HCT116 (cell line): ENCODE results near the gene CAMKK2. TPM values are rescaled to one million over a fixed set of nuclear protein-coding genes. Genes with fewer than 3 reads are reported as not detected.
"Not testable (repeated sequence)": the region's sequence is repeated elsewhere in the genome, so short reads cannot be mapped to it uniquely, and the experiment has no call there.

Experiments
- ATAC-seq: fragments of 200-7000 bp; cut with Tn5 transposase; 2 replicates; pipeline ENCODE4 v1.9.1; 2020; ENCODE audit warnings: mild to moderate bottlenecking, moderate library complexity
- BruUV-seq: library from RNA; stranded (reverse); fragments of 400-500 nt; replicated peaks from 2 replicates; lab custom pipeline; 2021; lab: Mats Ljungman, UMichigan
- CTCF ChIA-PET: fragments of 300-600 bp; sonication (Branson Sonifier 250); formaldehyde crosslinking; loops from one replicate; lab custom pipeline; 2021; ENCODE audit warnings: antibody characterized with exemption; lab: Charles Lee
- POLR2A ChIA-PET: fragments of 300-600, 350-600 bp; sonication (Branson Sonifier 250); formaldehyde crosslinking; loops from one replicate; lab custom pipeline; 2021; ENCODE audit warnings: antibody characterized with exemption; lab: Charles Lee
- RAD21 ChIA-PET, 2 experiments: fragments of 300-600 bp; sonication (Branson Sonifier 250); formaldehyde crosslinking; loops; one replicate each; lab custom pipeline; 2023; ENCODE audit warnings: low total read pairs in 2 of 2; ENCODE audit not compliant: uncharacterized antibody in 2 of 2, unreplicated experiment in 2 of 2, low non-redundant PET in 1 of 2; lab: Charles Lee
- DNase-seq: peaks from one replicate; pipeline ENCODE4 v3.0.0-alpha.2; 2010; ENCODE audit warnings: low read depth, low spot score
- H2AFZ ChIP-seq: fragments of 200-600 bp; shearing (Covaris generic), sonication (generic); 2 replicates; pipeline ENCODE4 v1.6.1; 2017; ENCODE audit warnings: low read depth, mixed run types, mixed read lengths, antibody characterized with exemption, low read length; ENCODE audit not compliant: poor library complexity, severe bottlenecking
- H3K27ac ChIP-seq: 2 replicates; pipeline ENCODE4 v1.5.1; 2012; ENCODE audit warnings: low read depth, low read length
- H3K27me3 ChIP-seq: fragments of 200-600 bp; sonication (generic); 2 replicates; pipeline ENCODE4 v1.6.1; 2016; ENCODE audit warnings: mixed run types, low read length, mixed read lengths; ENCODE audit not compliant: insufficient read depth
- H3K36me3 ChIP-seq, 2 experiments: fragments of 200-500 bp in 1 of 2; fragments of 200-600 bp in 1 of 2; sonication (Bioruptor generic) in 1 of 2; sonication (generic) in 1 of 2; 2 replicates each; pipeline versions ENCODE4 v1.5.1 to v1.6.1; 2014 to 2016; ENCODE audit warnings: low read length in 2 of 2, inconsistent platforms in 1 of 2, mixed read lengths in 1 of 2, mixed run types in 1 of 2; ENCODE audit not compliant: insufficient read depth in 2 of 2, control insufficient read depth in 1 of 2
- H3K4me1 ChIP-seq, 2 experiments: fragments of 200-600 bp in 1 of 2; sonication (generic) in 1 of 2; 2 replicates each; pipeline versions ENCODE4 v1.5.1 to v1.6.1; 2012 to 2017; ENCODE audit warnings: low read length in 2 of 2, inconsistent platforms in 1 of 2, mild to moderate bottlenecking in 1 of 2, mixed read lengths in 1 of 2, mixed run types in 1 of 2, moderate library complexity in 1 of 2; ENCODE audit not compliant: insufficient read depth in 2 of 2, control insufficient read depth in 1 of 2
- H3K4me2 ChIP-seq: fragments of 200-600 bp; sonication (generic); 2 replicates; pipeline ENCODE4 v1.6.1; 2017; ENCODE audit warnings: mixed run types, low read length, mixed read lengths
- H3K4me3 ChIP-seq, 2 experiments: fragments of 200-600 bp in 1 of 2; sonication (generic) in 1 of 2; replicated peaks in 1 of 2; 2 replicates each; pipeline ENCODE4 v1.5.1; 2011 to 2016; ENCODE audit warnings: low read length in 2 of 2, control low read depth in 1 of 2, low read depth in 1 of 2, mild to moderate bottlenecking in 1 of 2, mixed read lengths in 1 of 2, mixed run types in 1 of 2
- H3K79me2 ChIP-seq: fragments of 200-600 bp; sonication (generic); 2 replicates; pipeline ENCODE4 v1.6.1; 2017; ENCODE audit warnings: mild to moderate bottlenecking, mixed run types, low read length, moderate library complexity, mixed read lengths; ENCODE audit not compliant: insufficient read depth
- H3K9ac ChIP-seq: fragments of 200-600 bp; sonication (generic); 2 replicates; pipeline ENCODE4 v1.6.1; 2016; ENCODE audit warnings: low read length, mixed read lengths
- H3K9me2 ChIP-seq: fragments of 200-600 bp; sonication (generic), shearing (Covaris generic); 2 replicates; pipeline ENCODE4 v1.6.1; 2017; ENCODE audit warnings: mixed run types, mild to moderate bottlenecking, moderate library complexity; ENCODE audit not compliant: insufficient read depth
- H3K9me3 ChIP-seq, 2 experiments: fragments of 200-500 bp in 1 of 2; fragments of 200-600 bp in 1 of 2; sonication (Bioruptor generic) in 1 of 2; sonication (generic) in 1 of 2; 2 replicates each; pipeline ENCODE4 v1.6.1; 2014 to 2017; ENCODE audit warnings: low read length in 2 of 2, mixed read lengths in 2 of 2, inconsistent platforms in 1 of 2, low read depth in 1 of 2, mild to moderate bottlenecking in 1 of 2, mixed run types in 1 of 2, moderate library complexity in 1 of 2; ENCODE audit not compliant: control insufficient read depth in 1 of 2, insufficient read depth in 1 of 2
- H4K20me1 ChIP-seq: fragments of 200-600 bp; sonication (generic), shearing (Covaris generic); 2 replicates; pipeline ENCODE4 v1.6.1; 2017; ENCODE audit warnings: mixed run types, mild to moderate bottlenecking, moderate library complexity; ENCODE audit not compliant: insufficient read depth
- CEBPB ChIP-seq: IDR thresholded peaks from 2 replicates; pipeline ENCODE4 v1.6.1; 2012; ENCODE audit warnings: low read depth
- ELF1 ChIP-seq: IDR thresholded peaks from 2 replicates; pipeline ENCODE4 v1.6.1; 2012; ENCODE audit warnings: low read depth, borderline replicate concordance
- EZH2 ChIP-seq: fragments of 200-600 bp; sonication (generic); IDR thresholded peaks from 2 replicates; pipeline ENCODE4 v1.6.1; 2017; ENCODE audit warnings: antibody characterized with exemption, mixed run types
- JUND ChIP-seq: IDR thresholded peaks from 2 replicates; pipeline ENCODE4 v1.6.1; 2012
- POLR2A ChIP-seq: IDR thresholded peaks from 2 replicates; pipeline ENCODE4 v1.7.0; 2011; ENCODE audit warnings: borderline replicate concordance; ENCODE audit not compliant: insufficient read depth, insufficient read length; ENCODE audit errors: extremely low read depth
- SRF ChIP-seq: IDR thresholded peaks from 2 replicates; pipeline ENCODE4 v1.6.1; 2012; ENCODE audit warnings: low read depth
- TCF7L2 ChIP-seq: IDR thresholded peaks from 2 replicates; pipeline ENCODE4 v1.7.0; 2011; ENCODE audit warnings: borderline replicate concordance, inconsistent platforms; ENCODE audit not compliant: insufficient read depth, insufficient read length; ENCODE audit errors: extremely low read depth
- YY1 ChIP-seq: IDR thresholded peaks from 2 replicates; pipeline ENCODE4 v1.6.1; 2011; ENCODE audit warnings: low read length, low read depth, moderate library complexity, mild to moderate bottlenecking; ENCODE audit not compliant: insufficient replicate concordance; ENCODE audit errors: extremely low read depth
- intact Hi-C: fragments of 100-400 bp; cut with micrococcal nuclease; formaldehyde crosslinking; loops from 2 replicates; pipeline ENCODE4 v1.10.0; 2022
- total RNA-seq: library from RNA; stranded (reverse); gene quantifications from one replicate; pipeline ENCODE4 v1.2.1, GENCODE V29; 2021; ENCODE audit not compliant: unreplicated experiment
- TF ChIP-seq, protein P1 (sequence below): IDR thresholded peaks from 2 replicates; pipeline ENCODE4 v1.6.1; 2012; ENCODE audit warnings: low read depth
- TF ChIP-seq, protein P2 (sequence below), 3 experiments: fragments of 200-600 bp in 1 of 3; sonication (generic) in 1 of 3; IDR thresholded peaks in 2 of 3; conservative IDR thresholded peaks in 1 of 3; 2 replicates each; pipeline ENCODE4 v1.5.1; 2012 to 2017; ENCODE audit warnings: low read depth in 2 of 3, low read length in 2 of 3, antibody characterized with exemption in 1 of 3, borderline replicate concordance in 1 of 3, control low read depth in 1 of 3, mild to moderate bottlenecking in 1 of 3, mixed read lengths in 1 of 3, mixed run types in 1 of 3, moderate library complexity in 1 of 3; ENCODE audit not compliant: insufficient read depth in 1 of 3

CAMKK2 gene
- total RNA-seq, 1 experiment from 2014 or later: 33.8 TPM

DNA sequence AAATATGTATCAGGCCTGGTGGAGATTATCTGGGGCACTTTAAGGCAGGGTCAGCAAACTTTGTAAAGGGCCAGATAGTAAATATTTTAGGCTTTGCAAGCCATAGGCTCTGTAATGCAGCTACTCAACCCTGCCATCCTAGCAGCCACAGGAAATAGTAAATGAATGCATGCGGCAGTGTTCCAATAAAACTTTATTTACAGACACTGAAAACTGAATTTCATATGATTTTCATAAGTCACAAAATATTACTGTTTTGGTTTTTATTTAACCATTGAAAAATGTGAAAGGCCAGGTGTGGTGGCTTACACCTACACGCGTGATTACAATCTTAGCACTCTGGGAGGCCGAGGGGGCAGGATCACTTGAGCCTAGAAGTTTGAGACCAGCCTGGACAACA is 3.2 kb upstream of the CAMKK2 start:
- no TSS peak for BruUV-seq
- Histone ChIP-seq H3K4me1 (peaks cover 3 to 19% of the 10 kb centered on the region in 2 experiments), H2AFZ (no peak overlapping the region), H4K20me1 (no peaks in the 10 kb centered on the region), H3K27ac (no peak overlapping the region), H3K79me2 (peaks cover 16% of the 10 kb centered on the region), H3K4me2 (no peak overlapping the region), H3K9me3 (no peaks in the 10 kb centered on the region), H3K36me3 (no peaks in the 10 kb centered on the region), H3K9me2 (no peaks in the 10 kb centered on the region), H3K4me3 (no peak overlapping the region), H3K9ac (no peak overlapping the region), H3K27me3 (no peaks in the 10 kb centered on the region)
- RAD21 ChIA-PET: no interaction called here
- ATAC-seq: no peak
- POLR2A ChIA-PET: no interaction called here
- intact Hi-C loops: loop anchor here (5.0 kb wide), 1 partner anchor 237 kb away; no protein-coding TSS in a partner anchor
- CTCF ChIA-PET: no interaction called here
- TF ChIP-seq CEBPB: no peak
- TF ChIP-seq POLR2A: no peak
- TF ChIP-seq SRF: no peak
- TF ChIP-seq TCF7L2: no peak
- TF ChIP-seq EZH2: no peak
- TF ChIP-seq, protein P1, sequence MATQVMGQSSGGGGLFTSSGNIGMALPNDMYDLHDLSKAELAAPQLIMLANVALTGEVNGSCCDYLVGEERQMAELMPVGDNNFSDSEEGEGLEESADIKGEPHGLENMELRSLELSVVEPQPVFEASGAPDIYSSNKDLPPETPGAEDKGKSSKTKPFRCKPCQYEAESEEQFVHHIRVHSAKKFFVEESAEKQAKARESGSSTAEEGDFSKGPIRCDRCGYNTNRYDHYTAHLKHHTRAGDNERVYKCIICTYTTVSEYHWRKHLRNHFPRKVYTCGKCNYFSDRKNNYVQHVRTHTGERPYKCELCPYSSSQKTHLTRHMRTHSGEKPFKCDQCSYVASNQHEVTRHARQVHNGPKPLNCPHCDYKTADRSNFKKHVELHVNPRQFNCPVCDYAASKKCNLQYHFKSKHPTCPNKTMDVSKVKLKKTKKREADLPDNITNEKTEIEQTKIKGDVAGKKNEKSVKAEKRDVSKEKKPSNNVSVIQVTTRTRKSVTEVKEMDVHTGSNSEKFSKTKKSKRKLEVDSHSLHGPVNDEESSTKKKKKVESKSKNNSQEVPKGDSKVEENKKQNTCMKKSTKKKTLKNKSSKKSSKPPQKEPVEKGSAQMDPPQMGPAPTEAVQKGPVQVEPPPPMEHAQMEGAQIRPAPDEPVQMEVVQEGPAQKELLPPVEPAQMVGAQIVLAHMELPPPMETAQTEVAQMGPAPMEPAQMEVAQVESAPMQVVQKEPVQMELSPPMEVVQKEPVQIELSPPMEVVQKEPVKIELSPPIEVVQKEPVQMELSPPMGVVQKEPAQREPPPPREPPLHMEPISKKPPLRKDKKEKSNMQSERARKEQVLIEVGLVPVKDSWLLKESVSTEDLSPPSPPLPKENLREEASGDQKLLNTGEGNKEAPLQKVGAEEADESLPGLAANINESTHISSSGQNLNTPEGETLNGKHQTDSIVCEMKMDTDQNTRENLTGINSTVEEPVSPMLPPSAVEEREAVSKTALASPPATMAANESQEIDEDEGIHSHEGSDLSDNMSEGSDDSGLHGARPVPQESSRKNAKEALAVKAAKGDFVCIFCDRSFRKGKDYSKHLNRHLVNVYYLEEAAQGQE: no peak
- TF ChIP-seq, protein P2, sequence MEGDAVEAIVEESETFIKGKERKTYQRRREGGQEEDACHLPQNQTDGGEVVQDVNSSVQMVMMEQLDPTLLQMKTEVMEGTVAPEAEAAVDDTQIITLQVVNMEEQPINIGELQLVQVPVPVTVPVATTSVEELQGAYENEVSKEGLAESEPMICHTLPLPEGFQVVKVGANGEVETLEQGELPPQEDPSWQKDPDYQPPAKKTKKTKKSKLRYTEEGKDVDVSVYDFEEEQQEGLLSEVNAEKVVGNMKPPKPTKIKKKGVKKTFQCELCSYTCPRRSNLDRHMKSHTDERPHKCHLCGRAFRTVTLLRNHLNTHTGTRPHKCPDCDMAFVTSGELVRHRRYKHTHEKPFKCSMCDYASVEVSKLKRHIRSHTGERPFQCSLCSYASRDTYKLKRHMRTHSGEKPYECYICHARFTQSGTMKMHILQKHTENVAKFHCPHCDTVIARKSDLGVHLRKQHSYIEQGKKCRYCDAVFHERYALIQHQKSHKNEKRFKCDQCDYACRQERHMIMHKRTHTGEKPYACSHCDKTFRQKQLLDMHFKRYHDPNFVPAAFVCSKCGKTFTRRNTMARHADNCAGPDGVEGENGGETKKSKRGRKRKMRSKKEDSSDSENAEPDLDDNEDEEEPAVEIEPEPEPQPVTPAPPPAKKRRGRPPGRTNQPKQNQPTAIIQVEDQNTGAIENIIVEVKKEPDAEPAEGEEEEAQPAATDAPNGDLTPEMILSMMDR (IDR thresholded peaks at IDR 0.05 in 2 of 3, conservative IDR thresholded peaks at IDR 0.05 in 1 of 3; ENCODE audit: borderline replicate concordance in 1 of 3, insufficient read depth in 1 of 3, low read depth in 2 of 3, low read length in 2 of 3): no peak
- TF ChIP-seq ELF1: no peak
- TF ChIP-seq YY1: no peak
- TF ChIP-seq JUND: no peak
- no peak for DNase-seq

DNA sequence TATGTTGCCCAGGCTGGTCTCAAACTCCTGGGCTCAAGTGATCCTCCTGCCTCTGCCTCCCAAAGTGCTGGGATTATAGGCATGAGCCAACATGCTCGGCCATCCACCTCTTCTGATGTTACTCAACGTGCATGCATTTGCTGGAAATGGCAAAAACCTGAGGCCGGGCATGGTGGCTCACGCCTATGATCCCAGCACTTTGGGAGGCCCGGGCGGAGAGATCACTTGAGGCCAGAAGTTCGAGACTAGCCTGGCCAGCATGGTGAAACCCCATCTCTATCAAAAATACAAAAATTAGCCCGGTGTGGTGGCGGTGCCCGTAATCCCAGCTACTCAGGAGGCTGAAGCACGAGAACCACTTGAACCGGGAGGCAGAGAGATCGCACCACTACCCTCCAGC is 1.9 kb upstream of the CAMKK2 start:
- POLR2A ChIA-PET, H4K20me1 ChIP-seq, CTCF ChIA-PET, H3K27me3 ChIP-seq, H3K9me2 ChIP-seq, BruUV-seq, H2AFZ ChIP-seq, RAD21 ChIA-PET, H3K4me3 ChIP-seq, H3K9me3 ChIP-seq, H3K27ac ChIP-seq, DNase-seq, H3K36me3 ChIP-seq, H3K9ac ChIP-seq, ATAC-seq: not testable (repeated sequence)
- Histone ChIP-seq H3K4me2 (peak overlapping the region; percentile 83), H3K79me2 (peaks cover 28% of the 10 kb centered on the region), H3K4me1 (peaks cover 3 to 19% of the 10 kb centered on the region in 2 experiments)
- intact Hi-C loops: loop anchor here (5.0 kb wide), 1 partner anchor 236 kb away; no protein-coding TSS in a partner anchor
